ENCODE results near the gene SLC48A1. TPM values are rescaled to one million over a fixed set of nuclear protein-coding genes. Genes with fewer than 3 reads are reported as not detected.

SLC48A1 gene
- total RNA-seq, 1 experiment from 2014 or later: 37.5 TPM

- TF ChIP-seq, protein P1, sequence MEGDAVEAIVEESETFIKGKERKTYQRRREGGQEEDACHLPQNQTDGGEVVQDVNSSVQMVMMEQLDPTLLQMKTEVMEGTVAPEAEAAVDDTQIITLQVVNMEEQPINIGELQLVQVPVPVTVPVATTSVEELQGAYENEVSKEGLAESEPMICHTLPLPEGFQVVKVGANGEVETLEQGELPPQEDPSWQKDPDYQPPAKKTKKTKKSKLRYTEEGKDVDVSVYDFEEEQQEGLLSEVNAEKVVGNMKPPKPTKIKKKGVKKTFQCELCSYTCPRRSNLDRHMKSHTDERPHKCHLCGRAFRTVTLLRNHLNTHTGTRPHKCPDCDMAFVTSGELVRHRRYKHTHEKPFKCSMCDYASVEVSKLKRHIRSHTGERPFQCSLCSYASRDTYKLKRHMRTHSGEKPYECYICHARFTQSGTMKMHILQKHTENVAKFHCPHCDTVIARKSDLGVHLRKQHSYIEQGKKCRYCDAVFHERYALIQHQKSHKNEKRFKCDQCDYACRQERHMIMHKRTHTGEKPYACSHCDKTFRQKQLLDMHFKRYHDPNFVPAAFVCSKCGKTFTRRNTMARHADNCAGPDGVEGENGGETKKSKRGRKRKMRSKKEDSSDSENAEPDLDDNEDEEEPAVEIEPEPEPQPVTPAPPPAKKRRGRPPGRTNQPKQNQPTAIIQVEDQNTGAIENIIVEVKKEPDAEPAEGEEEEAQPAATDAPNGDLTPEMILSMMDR (IDR thresholded peaks at IDR 0.05; ENCODE audit: insufficient read depth in 1 of 2, low read depth in 1 of 2, low read length in 1 of 2, severe bottlenecking in 1 of 2, unreplicated experiment in 1 of 2): no peak
- Mint-ChIP-seq H3K27ac (ENCODE audit: unreplicated experiment) (no peak overlapping the region), H3K4me3 (ENCODE audit: unreplicated experiment) (no peak overlapping the region), H3K9me3 (ENCODE audit: unreplicated experiment) (no peaks in the 10 kb centered on the region), H3K36me3 (ENCODE audit: insufficient read depth, unreplicated experiment) (peaks cover 51% of the 10 kb centered on the region), H3K4me1 (ENCODE audit: low read depth, unreplicated experiment) (no peaks in the 10 kb centered on the region), H3K27me3 (ENCODE audit: insufficient read depth, unreplicated experiment) (no peaks in the 10 kb centered on the region)
- BruUV-seq (replicated peaks): no TSS peak
- Histone ChIP-seq H3K4me1 (no peaks in the 10 kb centered on the region), H3K36me3 (ENCODE audit: control insufficient read depth, insufficient read depth, low read length) (peaks cover 7% of the 10 kb centered on the region), H3K27me3 (replicated peaks; ENCODE audit: control insufficient read depth, insufficient read depth, low read length) (no peaks in the 10 kb centered on the region), H3K4me3 (ENCODE audit: low read depth, low read length) (no peak overlapping the region), H3K9me3 (no peaks in the 10 kb centered on the region)
- ChIA-PET POLR2A (no interaction called here), CTCF (interaction anchor here (0.6 to 1.9 kb wide), 4 partner anchors 9 to 109 kb away, joined by 3 to 5 read pairs (median 4); no protein-coding TSS in a partner anchor)
- intact Hi-C loops (cut with micrococcal nuclease; ENCODE audit: unreplicated experiment): no loop called here
- DNase-seq: no peak
These were observed 18.3 kb downstream of the SLC48A1 start for GRCh38 chr12:47791351-47791746.

DNA sequence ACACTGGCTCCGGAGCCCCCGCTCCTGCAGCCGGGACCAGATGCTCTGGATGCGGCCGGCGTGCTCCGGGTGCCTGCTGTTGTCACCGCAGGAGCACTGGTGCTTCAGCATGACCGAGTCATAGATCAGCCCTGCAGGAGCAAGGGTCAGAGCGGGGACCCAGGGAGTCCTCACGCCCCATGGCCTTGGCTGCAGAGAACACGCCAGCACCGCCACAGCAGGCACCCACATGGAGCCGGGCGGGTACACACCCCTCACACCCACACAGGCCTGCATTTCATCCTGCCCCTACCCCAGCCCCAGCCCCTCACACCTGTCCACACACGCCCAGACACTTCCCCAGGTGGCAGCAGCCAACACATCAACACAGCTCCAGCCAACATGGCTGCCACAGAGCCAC is 18.8 kb downstream of the SLC48A1 start:
- TF ChIP-seq, protein P1 (IDR thresholded peaks at IDR 0.05; ENCODE audit: insufficient read depth in 1 of 2, low read depth in 1 of 2, low read length in 1 of 2, severe bottlenecking in 1 of 2, unreplicated experiment in 1 of 2): no peak
- Histone ChIP-seq H3K36me3 (ENCODE audit: control insufficient read depth, insufficient read depth, low read length) (peaks cover 7% of the 10 kb centered on the region), H3K27me3 (replicated peaks; ENCODE audit: control insufficient read depth, insufficient read depth, low read length) (no peaks in the 10 kb centered on the region), H3K9me3 (no peaks in the 10 kb centered on the region), H3K4me1 (no peaks in the 10 kb centered on the region), H3K4me3 (ENCODE audit: low read depth, low read length) (no peak overlapping the region)
- Mint-ChIP-seq H3K9me3 (ENCODE audit: unreplicated experiment) (no peaks in the 10 kb centered on the region), H3K4me1 (ENCODE audit: low read depth, unreplicated experiment) (no peaks in the 10 kb centered on the region), H3K27me3 (ENCODE audit: insufficient read depth, unreplicated experiment) (no peaks in the 10 kb centered on the region), H3K4me3 (ENCODE audit: unreplicated experiment) (no peak overlapping the region), H3K27ac (ENCODE audit: unreplicated experiment) (no peak overlapping the region), H3K36me3 (ENCODE audit: insufficient read depth, unreplicated experiment) (peaks cover 45% of the 10 kb centered on the region)
- intact Hi-C loops (cut with micrococcal nuclease; ENCODE audit: unreplicated experiment): no loop called here
- no peak for DNase-seq
- BruUV-seq (replicated peaks): no TSS peak
- ChIA-PET CTCF (interaction anchor here (0.6 to 0.8 kb wide), 2 partner anchors 10 to 108 kb away, joined by 3 read pairs; no protein-coding TSS in a partner anchor), POLR2A (no interaction called here)

DNA sequence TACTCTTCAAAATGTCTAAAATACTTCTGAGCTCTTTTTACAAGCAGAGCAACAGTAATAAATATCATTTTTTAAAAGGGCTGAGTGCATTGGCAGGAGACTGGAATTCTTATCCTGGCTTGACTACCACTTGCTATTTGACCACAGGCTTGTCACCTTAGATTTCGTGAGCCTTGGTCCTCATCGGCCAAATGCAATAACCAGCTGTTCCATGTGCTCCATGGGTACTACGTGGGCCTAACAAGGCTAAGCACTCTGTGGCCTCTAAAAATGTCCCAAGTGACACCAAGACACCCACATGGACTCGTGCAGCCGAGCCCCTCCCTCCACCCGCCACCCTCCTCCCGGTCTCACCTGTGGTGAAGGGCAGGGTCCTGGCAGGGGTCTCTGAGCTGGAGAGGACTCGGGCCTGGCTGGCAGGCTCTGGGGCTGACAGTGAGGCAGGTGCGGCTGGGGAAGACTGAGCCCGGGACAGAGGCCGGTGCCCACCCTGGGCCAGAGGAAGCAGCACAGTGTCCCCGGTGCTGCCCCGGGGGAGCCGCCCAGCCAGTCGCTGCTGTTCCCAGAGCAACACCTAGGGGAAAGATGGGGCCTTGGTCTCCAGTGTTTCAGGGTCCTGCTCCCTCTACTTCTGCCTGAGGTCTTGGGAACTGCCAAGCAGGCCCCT is 20.1 kb downstream of the SLC48A1 start:
- no peak for DNase-seq
- H3K27me3 Mint-ChIP-seq (ENCODE audit: insufficient read depth, unreplicated experiment): no peaks in the 10 kb centered on the region
- H3K4me3 ChIP-seq (ENCODE audit: low read depth, low read length): no peak overlapping the region
- H3K27ac Mint-ChIP-seq (ENCODE audit: unreplicated experiment): no peak overlapping the region
- ChIA-PET POLR2A (no interaction called here), CTCF (interaction anchor here (6.2 kb wide), 1 partner anchor 46 kb away, joined by 101 read pairs; no protein-coding TSS in a partner anchor)
- H3K9me3 ChIP-seq: no peaks in the 10 kb centered on the region
- TF ChIP-seq, protein P1 (IDR thresholded peaks at IDR 0.05; ENCODE audit: insufficient read depth in 1 of 2, low read depth in 1 of 2, low read length in 1 of 2, severe bottlenecking in 1 of 2, unreplicated experiment in 1 of 2): no peak
- peaks cover 33% of the 10 kb centered on the region for H3K36me3 Mint-ChIP-seq (ENCODE audit: insufficient read depth, unreplicated experiment)
- H3K4me3 Mint-ChIP-seq (ENCODE audit: unreplicated experiment): no peak overlapping the region
- no peaks in the 10 kb centered on the region for H3K4me1 ChIP-seq
- H3K4me1 Mint-ChIP-seq (ENCODE audit: low read depth, unreplicated experiment): no peaks in the 10 kb centered on the region
- peaks cover 6% of the 10 kb centered on the region for H3K36me3 ChIP-seq (ENCODE audit: control insufficient read depth, insufficient read depth, low read length)
- H3K27me3 ChIP-seq (replicated peaks; ENCODE audit: control insufficient read depth, insufficient read depth, low read length): no peaks in the 10 kb centered on the region
- BruUV-seq (replicated peaks): no TSS peak
- no peaks in the 10 kb centered on the region for H3K9me3 Mint-ChIP-seq (ENCODE audit: unreplicated experiment)
- intact Hi-C loops (cut with micrococcal nuclease; ENCODE audit: unreplicated experiment): no loop called here

Data from Caco-2 (cell line).